ENCODE results near the gene HES5.

DNA sequence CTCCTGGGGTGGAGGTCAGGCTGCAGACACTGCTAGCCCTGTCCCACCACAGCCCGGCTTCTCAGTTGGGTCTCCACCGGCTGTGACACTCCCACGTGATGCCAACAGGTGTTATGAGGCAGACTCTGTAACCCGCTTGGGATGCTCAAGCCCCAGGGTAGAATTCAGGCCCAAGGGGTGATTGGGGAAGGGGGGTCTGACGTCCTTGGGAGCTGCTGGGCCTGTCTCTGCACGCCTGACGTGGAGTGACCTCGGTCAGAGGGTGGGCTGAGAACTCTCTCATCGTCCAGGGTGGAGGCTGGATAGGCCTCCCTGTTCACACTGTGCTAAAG is 7.7 kb upstream of the HES5 start:
- TF ChIP-seq, protein P1, sequence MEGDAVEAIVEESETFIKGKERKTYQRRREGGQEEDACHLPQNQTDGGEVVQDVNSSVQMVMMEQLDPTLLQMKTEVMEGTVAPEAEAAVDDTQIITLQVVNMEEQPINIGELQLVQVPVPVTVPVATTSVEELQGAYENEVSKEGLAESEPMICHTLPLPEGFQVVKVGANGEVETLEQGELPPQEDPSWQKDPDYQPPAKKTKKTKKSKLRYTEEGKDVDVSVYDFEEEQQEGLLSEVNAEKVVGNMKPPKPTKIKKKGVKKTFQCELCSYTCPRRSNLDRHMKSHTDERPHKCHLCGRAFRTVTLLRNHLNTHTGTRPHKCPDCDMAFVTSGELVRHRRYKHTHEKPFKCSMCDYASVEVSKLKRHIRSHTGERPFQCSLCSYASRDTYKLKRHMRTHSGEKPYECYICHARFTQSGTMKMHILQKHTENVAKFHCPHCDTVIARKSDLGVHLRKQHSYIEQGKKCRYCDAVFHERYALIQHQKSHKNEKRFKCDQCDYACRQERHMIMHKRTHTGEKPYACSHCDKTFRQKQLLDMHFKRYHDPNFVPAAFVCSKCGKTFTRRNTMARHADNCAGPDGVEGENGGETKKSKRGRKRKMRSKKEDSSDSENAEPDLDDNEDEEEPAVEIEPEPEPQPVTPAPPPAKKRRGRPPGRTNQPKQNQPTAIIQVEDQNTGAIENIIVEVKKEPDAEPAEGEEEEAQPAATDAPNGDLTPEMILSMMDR (conservative IDR thresholded peaks at IDR 0.05; ENCODE audit: low read depth, low read length): no peak
- TF ChIP-seq EZH2phosphoT487 (IDR thresholded peaks at IDR 0.05; ENCODE audit: borderline replicate concordance, low read length): no peak
